Stimulated activated CD4-positive, alpha-beta T cell treated with anti-CD3 and anti-CD28 coated beads, Interleukin-4, amount 100 ng/mL, for 4 hours (primary cell): ENCODE data around the gene KRTAP5-4.
"Not testable (repeated sequence)": the region's sequence is repeated elsewhere in the genome, so short reads cannot be mapped to it uniquely, and the experiment has no call there.

ENCODE experiments used
- DNase-seq, 2 experiments: peaks; one replicate each; pipeline ENCODE4 v3.0.0-alpha.2; 2020

Gene KRTAP5-4

GRCh38 chr11:1622086-1622485, at the start of gene KRTAP5-4:
KRTAP5-4 (minus strand) TSS chr11:1622138; CDS start chr11:1622093, 45 bp downstream.
- no peak for DNase-seq

- no peak for DNase-seq
These were observed 49.7 kb upstream of the KRTAP5-4 start for GRCh38 chr11:1671658-1672057.

GRCh38 chr11:1670905-1671371, 49.0 kb upstream of the KRTAP5-4 start:
- DNase-seq: no peak

DNA sequence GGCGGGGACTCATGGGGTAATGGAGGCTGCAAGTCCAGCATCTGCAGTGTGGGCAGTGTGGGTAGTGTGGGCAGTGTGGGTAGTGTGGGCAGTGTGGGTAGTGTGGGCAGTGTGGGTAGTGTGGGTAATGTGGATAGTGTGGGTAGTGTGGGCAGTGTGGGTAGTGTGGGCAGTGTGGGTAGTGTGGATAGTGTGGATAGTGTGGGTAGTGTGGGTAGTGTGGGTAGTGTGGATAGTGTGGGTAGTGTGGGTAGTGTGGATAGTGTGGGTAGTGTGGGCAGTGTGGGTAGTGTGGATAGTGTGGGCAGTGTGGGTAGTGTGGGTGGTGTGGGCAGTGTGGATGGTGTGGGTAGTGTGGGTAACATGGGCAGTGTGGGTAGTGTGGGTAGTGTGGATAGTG, 48.5 kb upstream of the KRTAP5-4 start:
- DNase-seq: not testable (repeated sequence)

GRCh38 chr11:1669546-1670218, 47.7 kb upstream of the KRTAP5-4 start:
- DNase-seq: no peak

GRCh38 chr11:1668911-1669473, 47.1 kb upstream of the KRTAP5-4 start:
- no peak for DNase-seq

- no peak for DNase-seq
These were observed 46.0 kb upstream of the KRTAP5-4 start for GRCh38 chr11:1667906-1668305.

- no peak for DNase-seq
These were observed 45.3 kb upstream of the KRTAP5-4 start for GRCh38 chr11:1667121-1667850.

DNA sequence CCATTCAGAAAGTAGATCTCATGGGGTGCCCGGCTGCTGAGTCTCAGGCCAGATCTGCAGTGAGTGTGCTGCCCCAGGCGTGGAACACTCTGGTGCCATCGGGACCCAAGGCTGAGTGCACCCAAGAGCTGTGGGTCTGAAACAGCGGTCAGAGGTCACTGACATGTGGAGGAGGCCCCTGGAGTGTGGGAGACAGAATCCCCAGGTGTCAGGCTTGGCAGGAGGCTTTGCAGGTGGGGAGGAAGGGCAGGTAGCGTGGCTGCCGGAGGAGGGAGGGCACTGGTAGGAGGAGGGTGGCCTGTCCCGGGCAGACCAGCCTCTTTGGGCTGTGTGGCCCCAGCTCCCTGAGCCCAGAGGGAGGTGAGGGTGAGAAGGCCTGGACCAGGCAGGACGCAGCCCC, 43.4 kb upstream of the KRTAP5-4 start:
- DNase-seq: no peak

- not testable (repeated sequence) for DNase-seq
These were observed 40.9 kb upstream of the KRTAP5-4 start for GRCh38 chr11:1662699-1663283.

DNA sequence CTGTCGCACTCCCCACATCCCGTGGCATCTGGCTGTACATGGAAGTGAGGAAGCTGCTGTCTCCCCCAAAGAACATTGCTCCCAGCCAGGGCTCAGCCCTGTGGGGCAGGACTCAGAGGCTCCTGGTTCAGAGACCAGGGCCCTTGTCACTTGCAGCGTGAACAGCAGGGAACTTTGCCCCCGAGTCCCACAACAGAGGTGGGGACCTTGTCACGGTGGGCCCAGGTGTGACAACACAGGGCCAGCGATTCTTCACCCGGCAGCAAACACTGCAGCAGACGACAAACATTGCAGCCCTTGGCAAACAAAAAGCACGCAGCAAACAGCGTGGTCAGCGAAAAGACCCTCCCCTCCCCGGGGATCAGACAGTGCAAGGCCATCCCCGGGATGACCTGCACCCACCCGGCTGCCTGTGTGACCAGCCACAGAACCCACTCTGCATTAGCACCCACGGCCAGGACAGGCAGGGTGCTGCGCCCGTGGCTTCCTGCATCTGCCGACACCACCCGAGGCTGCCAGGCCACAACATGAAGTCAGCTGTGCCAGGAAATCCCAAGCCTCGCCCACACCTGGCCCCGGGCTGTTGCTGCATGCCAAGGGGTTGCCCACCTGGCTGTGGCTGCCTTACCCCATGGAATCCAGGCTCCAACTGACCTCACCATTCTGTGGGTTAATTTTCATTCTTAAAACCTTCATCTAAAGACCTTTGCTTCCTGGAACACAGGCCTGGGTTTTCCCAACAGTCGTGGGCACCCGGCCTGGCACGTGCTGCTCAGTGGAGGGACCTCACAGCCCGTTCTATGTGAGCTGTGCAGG, 39.7 kb upstream of the KRTAP5-4 start:
- not testable (repeated sequence) for DNase-seq

GRCh38 chr11:1660111-1660867, 38.4 kb upstream of the KRTAP5-4 start:
- DNase-seq: no peak

- DNase-seq: no peak
These were observed 37.6 kb upstream of the KRTAP5-4 start for GRCh38 chr11:1659506-1659905.

DNA sequence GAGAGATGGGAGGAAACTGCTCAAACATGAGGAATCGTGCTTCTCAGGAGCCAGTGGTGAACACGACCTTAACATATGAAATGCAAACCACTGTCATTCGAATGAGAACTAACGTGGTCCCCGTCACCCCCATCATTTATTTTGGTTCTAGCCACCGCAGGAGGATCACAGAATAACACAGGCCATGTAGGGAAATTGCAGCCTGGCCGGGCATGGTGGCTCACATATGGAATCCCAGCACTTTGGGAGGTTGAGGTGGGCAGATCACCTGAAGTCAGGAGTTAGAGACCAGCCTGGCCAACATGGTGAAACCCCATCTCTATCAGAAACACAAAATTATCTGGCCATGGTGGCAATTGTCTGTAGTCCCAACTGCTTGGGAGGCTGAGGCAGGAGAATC, 34.7 kb upstream of the KRTAP5-4 start:
- no peak for DNase-seq

DNA sequence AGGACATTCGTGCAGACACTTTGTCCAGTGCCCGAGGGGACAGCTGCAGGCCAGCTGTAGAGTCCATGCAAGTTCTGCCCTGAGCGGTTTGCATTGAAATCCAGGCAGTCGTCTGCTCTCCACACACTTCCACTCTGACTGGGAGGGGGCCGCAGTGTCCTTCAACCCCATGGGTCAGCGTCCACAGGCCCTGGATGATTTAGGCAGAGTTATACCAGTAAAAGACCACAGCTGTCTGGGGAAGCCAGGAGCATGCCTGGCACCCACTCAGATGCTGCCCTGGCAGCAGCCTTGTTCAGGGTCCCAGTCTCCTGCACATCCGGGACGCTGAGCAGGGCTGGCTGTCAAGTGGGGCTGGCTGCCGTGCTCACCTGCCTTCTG, 34.1 kb upstream of the KRTAP5-4 start:
- DNase-seq: no peak

DNA sequence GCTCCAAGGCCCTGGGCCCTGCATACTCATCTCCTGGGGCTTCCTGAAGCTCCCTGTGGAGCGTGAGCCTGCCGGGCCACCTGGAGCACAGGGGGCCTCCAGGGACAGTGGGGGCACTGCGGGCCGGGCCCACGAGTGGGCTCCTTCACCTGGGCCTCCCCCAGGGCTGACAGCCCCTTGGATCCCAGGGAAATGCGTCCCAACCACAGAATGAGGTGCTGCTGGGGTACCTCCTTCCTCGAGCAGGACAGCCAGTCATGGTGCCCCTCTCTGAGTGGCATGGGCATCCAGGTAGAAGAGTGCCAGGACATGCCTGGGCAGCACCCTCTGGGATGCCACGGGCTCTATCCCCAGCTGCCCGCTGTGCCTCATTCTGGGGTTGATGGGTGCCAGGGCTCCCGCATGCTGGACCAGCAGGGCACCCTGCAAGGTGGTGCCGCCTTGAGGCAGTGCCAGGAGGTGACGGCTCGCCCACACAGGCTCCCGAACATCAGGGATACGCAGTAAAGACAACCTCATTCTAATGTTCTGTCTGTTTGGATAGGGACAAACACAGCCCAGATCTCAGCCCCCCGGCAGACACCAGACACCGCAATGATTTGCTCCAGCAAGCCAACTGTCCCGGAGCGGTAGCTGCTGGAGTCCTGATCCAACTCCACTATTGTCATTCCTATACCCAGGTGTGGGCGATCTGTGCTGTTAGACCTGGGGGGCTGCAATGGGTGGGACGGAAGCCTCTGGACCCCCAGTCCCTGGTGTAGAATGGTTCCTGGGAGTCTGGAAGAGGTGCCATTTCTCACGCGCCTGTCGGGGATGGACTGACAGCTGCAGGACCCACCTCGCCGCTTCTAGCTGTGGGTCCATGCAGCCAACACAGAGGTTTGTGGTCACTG, 33.5 kb upstream of the KRTAP5-4 start:
- no peak for DNase-seq

GRCh38 chr11:1654388-1655167, 32.6 kb upstream of the KRTAP5-4 start:
- no peak for DNase-seq

DNA sequence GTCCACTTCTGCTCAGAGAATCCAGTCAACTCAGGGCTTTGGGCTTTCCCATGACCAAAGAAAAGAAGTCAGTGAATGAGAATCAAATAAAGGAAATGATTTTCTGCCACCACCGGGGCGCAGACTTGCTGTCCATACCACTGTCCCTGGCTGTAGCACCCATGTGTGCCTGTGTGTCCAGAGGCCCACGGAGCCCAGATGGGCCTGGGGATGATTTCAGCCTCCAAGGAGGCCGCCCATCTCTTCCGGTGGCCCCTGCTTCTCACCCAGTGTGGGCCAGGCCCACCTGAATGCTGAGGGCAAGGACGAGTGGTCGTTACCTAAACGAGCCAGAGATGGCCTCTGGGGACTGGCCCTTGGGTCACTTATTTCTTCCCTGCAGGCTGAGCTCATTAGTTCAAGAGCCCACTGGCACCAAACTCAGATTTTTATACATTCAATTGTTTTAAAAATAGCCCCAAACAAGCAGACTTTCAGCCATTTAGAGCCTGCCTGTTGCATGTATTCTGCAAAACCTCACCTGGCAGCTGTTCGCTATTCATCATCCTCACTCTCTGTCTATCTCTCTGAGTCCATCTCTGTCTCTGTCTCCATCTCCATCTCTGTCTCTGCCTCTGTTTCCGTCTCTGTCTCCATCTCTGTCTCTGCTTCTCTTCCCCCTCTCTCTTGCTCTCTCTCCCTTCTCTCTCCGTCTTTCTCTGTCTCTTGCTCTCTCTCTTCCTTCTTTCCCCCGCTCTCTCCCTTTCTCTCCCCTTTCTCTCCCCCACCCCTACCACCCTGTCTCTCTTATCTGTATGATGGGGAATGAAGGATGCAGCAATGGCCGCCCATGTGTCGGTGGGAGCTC, 31.8 kb upstream of the KRTAP5-4 start:
- DNase-seq: no peak
